Esophagus muscularis mucosa (tissue), 4 donors: ENCODE measurements around the gene ASAP2. TPM values are rescaled to one million over a fixed set of nuclear protein-coding genes. Genes with fewer than 3 reads are reported as not detected.

ENCODE experiments used
- DNase-seq: peaks from one replicate; pipeline ENCODE4 v3.0.0-alpha.2; 2017; ENCODE audit errors: extremely low spot score
- H3K27ac ChIP-seq, 4 donors: fragments of 200-600 bp; sonication (generic); replicated peaks in 1 of 4; 1 replicate in 3 of 4; 2 replicates in 1 of 4; pipeline ENCODE4 v1.5.1; 2016 to 2019; ENCODE audit warnings: mild to moderate bottlenecking in 1 of 4
- H3K27me3 ChIP-seq, 4 donors: fragments of 200-600 bp; sonication (generic); one replicate each; pipeline versions ENCODE4 v1.5.1 to v1.6.0; 2016 to 2019
- H3K36me3 ChIP-seq, 4 donors: fragments of 200-600 bp; sonication (generic); one replicate each; pipeline ENCODE4 v1.5.1; 2016 to 2019
- H3K4me1 ChIP-seq, 4 donors: fragments of 200-600 bp; sonication (generic); one replicate each; pipeline ENCODE4 v1.5.1; 2016 to 2019
- H3K4me3 ChIP-seq, 4 donors: fragments of 200-600 bp; sonication (generic); 1 replicate in 2 of 4; 2 replicates in 2 of 4; pipeline ENCODE4 v1.5.1; 2016 to 2019; ENCODE audit warnings: mild to moderate bottlenecking in 4 of 4, moderate library complexity in 1 of 4
- H3K9me3 ChIP-seq, 4 donors: fragments of 200-600 bp; sonication (generic); 1 replicate in 3 of 4; 2 replicates in 1 of 4; pipeline ENCODE4 v1.5.1; 2016 to 2019
- CTCF ChIP-seq, 3 experiments: fragments of 200-600 bp in 2 of 3; fragments of 450-650 bp in 1 of 3; sonication (generic) in 2 of 3; IDR thresholded peaks; one replicate each; pipeline ENCODE4 v1.5.1; 2017 to 2019; ENCODE audit warnings: antibody characterized with exemption in 3 of 3, mild to moderate bottlenecking in 2 of 3, moderate library complexity in 1 of 3
- EP300 ChIP-seq: sonication (generic); formaldehyde crosslinking; IDR thresholded peaks from one replicate; pipeline ENCODE4 v1.6.1; 2017; ENCODE audit warnings: antibody characterized with exemption
- POLR2A ChIP-seq: fragments of 450-650 bp; IDR thresholded peaks from one replicate; pipeline ENCODE4 v1.6.1; 2017; ENCODE audit warnings: antibody characterized with exemption, moderate library complexity, mild to moderate bottlenecking, low read depth
- POLR2AphosphoS5 ChIP-seq, 2 donors: sonication (generic); formaldehyde crosslinking; IDR thresholded peaks; one replicate each; pipeline ENCODE4 v1.6.1; 2017; ENCODE audit warnings: antibody characterized with exemption in 2 of 2
- WGBS: methylation state at CpG from one replicate; pipeline ENCODE4 v1.1.5; 2018; 5-methylcytosine and 5-hydroxymethylcytosine counted together
- intact Hi-C: fragments of 100-400 bp; cut with DNase I; formaldehyde crosslinking; loops from one replicate; pipeline ENCODE4 v1.15.1; 2023
- total RNA-seq, 4 donors: library from RNA; depleted of rRNA; stranded (reverse); fragments of >200 nt; gene quantifications; one replicate each; pipeline versions ENCODE4 v1.1.0 to v1.2.1, GENCODE V29; 2016

The ASAP2 gene
- total RNA-seq, 4 donors from 2014 or later: 18.7 to 24.0 (median 21.3) TPM

GRCh38 chr2:9359463-9359862, 152.9 kb downstream of the ASAP2 start:
- Histone ChIP-seq H3K4me3 (no peak overlapping the region), H3K36me3 (peaks cover 20 to 78% (median 60%) of the 10 kb centered on the region in 4 donors)
- intact Hi-C loops: no loop called here

DNA sequence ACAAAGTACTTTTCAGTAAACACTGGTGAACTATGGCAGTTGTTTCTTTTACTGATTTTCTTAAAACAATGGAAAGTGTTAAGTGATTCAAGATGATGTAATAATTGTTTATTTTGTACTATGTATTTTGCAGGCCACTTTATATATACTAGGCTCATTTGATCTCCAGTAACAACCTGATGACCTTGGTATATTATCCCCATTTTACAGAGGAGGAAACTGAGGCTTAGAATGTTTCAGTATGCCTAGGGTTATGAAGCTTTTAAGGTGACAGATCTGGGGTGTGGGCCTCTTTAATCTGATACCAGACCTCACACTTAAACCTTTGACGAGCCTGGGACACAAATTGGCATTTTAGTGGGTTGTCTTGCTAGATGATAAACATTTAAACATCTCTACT, 153.5 kb downstream of the ASAP2 start:
- Histone ChIP-seq H3K27ac (no peak overlapping the region), H3K9me3 (no peaks in the 10 kb centered on the region), H3K27me3 (no peaks in the 10 kb centered on the region), H3K36me3 (peaks cover 20 to 81% (median 60%) of the 10 kb centered on the region in 4 donors), H3K4me3 (no peak overlapping the region), H3K4me1 (peaks cover 0 to 2% (median under 1%) of the 10 kb centered on the region in 4 donors)
- 93% methylated on average over 1 of the region's 1 CpG for WGBS
- intact Hi-C loops: no loop called here
- no peak for DNase-seq
- TF ChIP-seq POLR2AphosphoS5 (IDR thresholded peaks at IDR 0.05): no peak
- TF ChIP-seq EP300: no peak
- no peak for TF ChIP-seq POLR2A
- TF ChIP-seq CTCF (IDR thresholded peaks at IDR 0.05): no peak

More at GRCh38 chr2:9359463-9359862, 152.9 kb downstream of the ASAP2 start:
- Histone ChIP-seq H3K4me1 (no peaks in the 10 kb centered on the region), H3K27me3 (no peaks in the 10 kb centered on the region), H3K27ac (no peak overlapping the region), H3K9me3 (no peaks in the 10 kb centered on the region)
- TF ChIP-seq CTCF (IDR thresholded peaks at IDR 0.05) (no peak), POLR2A (no peak), POLR2AphosphoS5 (IDR thresholded peaks at IDR 0.05) (no peak), EP300 (no peak)
- DNase-seq: no peak
- 94% methylated on average over 4 of the region's 4 CpGs for WGBS

DNA sequence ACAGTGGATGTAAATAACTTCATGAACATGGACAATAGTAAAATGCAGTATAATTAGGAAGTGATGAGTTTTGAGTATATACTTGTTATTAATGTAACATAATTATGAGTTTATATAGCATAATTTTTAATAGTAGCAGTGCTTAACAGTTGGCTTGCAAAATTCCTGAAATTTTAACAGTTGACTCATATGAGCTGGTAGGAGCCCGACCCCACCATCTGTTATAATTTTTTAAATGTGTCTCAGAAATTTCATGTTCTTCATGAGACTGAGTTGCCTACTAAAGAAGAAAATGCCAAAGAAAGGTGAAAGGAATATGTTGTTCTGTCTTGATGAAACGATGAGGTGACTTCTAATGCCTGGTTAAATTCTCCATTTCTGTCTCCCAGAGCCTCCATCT, 154.1 kb downstream of the ASAP2 start:
- intact Hi-C loops: no loop called here
- peaks cover 0 to 6% (median 2%) of the 10 kb centered on the region in 4 donors for H3K4me1 ChIP-seq
- no peak overlapping the region for H3K27ac ChIP-seq
- H3K36me3 ChIP-seq: peaks cover 24 to 85% (median 61%) of the 10 kb centered on the region in 4 donors
- no peak overlapping the region for H3K4me3 ChIP-seq
- no peaks in the 10 kb centered on the region for H3K9me3 ChIP-seq
- no peaks in the 10 kb centered on the region for H3K27me3 ChIP-seq
- DNase-seq: no peak
- WGBS: 89% methylated on average over 2 of the region's 2 CpGs
- no peak for TF ChIP-seq POLR2AphosphoS5 (IDR thresholded peaks at IDR 0.05)
- no peak for TF ChIP-seq EP300
- TF ChIP-seq CTCF (IDR thresholded peaks at IDR 0.05): no peak
- no peak for TF ChIP-seq POLR2A

GRCh38 chr2:9364373-9364772, 157.8 kb downstream of the ASAP2 start:
- H3K9me3 ChIP-seq: no peaks in the 10 kb centered on the region
- H3K4me1 ChIP-seq: peaks cover 0 to 6% (median 2%) of the 10 kb centered on the region in 4 donors
- peaks cover 7 to 85% (median 57%) of the 10 kb centered on the region in 4 donors for H3K36me3 ChIP-seq
- no peak for DNase-seq
- H3K27ac ChIP-seq: no peak overlapping the region
- 87% methylated on average over 4 of the region's 4 CpGs for WGBS
- TF ChIP-seq EP300: no peak
- TF ChIP-seq POLR2A: no peak
- no peak for TF ChIP-seq POLR2AphosphoS5 (IDR thresholded peaks at IDR 0.05)
- no peaks in the 10 kb centered on the region for H3K27me3 ChIP-seq
- no peak overlapping the region for H3K4me3 ChIP-seq
- intact Hi-C loops: no loop called here

DNA sequence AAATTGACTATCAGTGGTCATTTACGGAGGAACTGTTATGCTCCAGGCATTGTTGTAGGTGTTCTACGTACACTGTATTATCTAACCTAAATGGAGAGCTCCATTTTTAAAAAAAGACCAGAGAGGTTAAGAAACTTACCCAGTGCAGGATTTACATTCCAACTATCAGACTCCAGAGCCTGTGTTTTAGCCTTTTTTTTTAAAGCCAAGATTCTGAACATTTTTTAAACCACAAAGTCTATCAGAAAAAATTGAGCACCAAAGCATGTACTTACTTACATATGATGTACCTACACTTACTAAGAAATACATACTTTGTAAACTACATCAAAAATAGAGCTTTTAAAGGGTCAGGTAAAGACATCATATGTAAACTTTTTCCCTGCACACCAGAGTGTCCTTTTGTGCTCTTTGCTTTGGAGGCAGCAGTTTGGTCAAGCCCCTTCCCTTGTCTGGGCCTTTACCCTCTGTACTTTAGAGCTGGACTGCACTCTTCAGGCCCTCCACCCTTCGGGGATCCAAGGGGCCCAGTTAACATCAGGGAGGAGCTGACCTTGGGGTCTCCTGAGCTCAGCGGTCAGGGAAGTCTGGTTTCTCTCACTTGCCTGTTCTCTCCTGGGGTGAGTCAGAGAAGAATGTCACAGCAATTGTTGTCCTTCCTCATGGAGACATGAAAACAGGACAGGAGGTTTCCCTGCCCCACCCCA, 158.3 kb downstream of the ASAP2 start:
- no peak for TF ChIP-seq POLR2A
- no peak for TF ChIP-seq CTCF (IDR thresholded peaks at IDR 0.05)
- H3K27ac ChIP-seq: no peak overlapping the region
- no peaks in the 10 kb centered on the region for H3K27me3 ChIP-seq
- no peaks in the 10 kb centered on the region for H3K9me3 ChIP-seq
- no peak overlapping the region for H3K4me3 ChIP-seq
- WGBS: 60% methylated on average over 4 of the region's 4 CpGs
- intact Hi-C loops: no loop called here
- peaks cover 0 to 6% (median 2%) of the 10 kb centered on the region in 4 donors for H3K4me1 ChIP-seq
- no peak for DNase-seq
- H3K36me3 ChIP-seq: peaks cover 6 to 87% (median 57%) of the 10 kb centered on the region in 4 donors
